ENCODE results near the gene CPT1B.
"Not testable (repeated sequence)": the region's sequence is repeated elsewhere in the genome, so short reads cannot be mapped to it uniquely, and the experiment has no call there.

Gene CPT1B

DNA sequence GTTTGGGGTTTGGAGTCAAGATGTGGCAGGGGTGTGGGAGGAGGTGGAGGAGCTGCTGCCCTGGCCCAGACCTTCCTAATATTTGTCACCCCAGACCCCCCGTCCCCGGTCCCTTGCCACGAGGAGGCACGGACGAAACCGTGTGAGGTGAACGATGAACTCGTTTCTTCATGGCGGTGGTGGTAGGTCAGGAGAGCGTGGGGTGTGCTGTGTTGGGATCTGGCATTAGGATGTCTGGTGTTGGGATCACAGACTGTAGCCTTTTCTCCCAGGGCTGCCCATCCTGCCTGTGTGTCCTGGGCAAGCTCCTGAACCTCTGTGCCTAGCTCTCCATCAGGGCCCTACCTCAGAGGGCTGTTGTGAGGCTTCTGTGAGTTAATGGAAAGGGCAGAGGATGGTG, 30.8 kb upstream of the CPT1B start:
- no peak for DNase-seq

DNA sequence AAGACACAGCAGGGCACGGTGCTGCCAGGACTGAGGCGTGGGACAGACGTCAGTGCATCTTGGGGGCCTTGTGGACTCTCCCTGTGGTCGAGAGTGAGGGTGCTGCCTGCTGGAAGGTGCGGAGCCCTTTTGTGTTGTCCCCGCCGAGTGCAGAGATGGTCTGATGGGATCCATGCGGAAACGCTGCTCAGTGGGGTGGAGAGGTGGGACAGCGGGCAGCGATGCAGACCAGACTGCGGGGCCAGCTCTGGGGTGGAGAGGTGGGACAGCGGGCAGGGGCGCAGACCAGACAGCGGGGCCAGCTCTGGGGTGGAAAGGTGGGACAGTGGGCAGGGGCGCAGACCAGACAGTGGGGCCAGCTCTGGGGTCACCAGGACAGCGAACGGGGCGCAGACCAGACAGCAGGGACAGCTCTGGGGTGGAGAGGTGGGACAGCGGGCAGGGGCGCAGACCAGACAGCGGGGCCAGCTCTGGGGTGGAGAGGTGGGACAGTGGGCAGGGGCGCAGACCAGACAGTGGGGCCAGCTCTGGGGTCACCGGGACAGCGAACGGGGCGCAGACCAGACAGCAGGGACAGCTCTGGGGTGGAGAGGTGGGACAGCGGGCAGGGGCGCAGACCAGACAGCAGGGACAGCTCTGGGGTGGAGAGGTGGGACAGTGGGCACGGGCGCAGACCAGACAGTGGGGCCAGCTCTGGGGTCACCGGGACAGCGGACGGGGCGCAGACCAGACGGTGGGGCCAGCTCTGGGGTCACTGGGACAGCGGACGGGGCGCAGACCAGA, 30.0 kb upstream of the CPT1B start:
- DNase-seq = not testable (repeated sequence)

- DNase-seq = no peak
Measured at GRCh38 chr22:50607659-50608020, 29.4 kb upstream of the CPT1B start.

DNA sequence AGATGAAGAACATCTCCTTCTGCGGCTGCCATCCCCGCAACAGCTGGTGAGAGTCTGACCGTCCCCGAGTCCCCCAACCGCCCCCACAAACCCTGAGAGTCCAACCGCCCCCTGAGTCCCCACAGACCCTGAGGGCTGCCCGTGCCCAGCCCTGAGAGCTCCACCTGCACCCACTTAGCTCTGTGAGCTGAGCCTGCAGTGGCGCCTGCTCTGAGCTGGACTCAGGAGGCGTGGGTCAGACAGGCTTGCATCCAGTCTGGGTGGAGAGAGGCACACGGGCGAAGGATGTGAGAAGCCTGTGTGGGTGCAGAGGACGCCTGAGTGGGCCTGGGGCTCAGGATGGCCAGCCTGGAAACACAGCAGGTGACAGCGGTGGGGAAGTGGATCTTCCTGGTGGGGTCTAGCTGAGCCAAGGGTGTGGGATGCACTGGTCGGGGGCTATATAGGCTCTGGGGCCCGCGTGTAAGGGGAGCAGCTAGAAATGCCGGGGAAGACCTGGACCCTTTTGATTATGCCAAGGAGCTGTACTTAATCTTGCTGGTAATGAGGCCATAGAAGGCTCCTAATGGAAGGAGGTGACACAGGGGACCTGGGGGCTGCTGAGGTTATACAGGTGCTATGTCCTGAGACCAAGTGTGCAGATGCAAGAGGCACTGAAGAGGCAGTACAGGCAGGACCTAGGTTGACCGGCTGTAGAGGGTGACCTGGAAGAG, 28.9 kb upstream of the CPT1B start:
- no peak for DNase-seq

GRCh38 chr22:50606165-50606945, 28.1 kb upstream of the CPT1B start:
- DNase-seq = no peak

DNA sequence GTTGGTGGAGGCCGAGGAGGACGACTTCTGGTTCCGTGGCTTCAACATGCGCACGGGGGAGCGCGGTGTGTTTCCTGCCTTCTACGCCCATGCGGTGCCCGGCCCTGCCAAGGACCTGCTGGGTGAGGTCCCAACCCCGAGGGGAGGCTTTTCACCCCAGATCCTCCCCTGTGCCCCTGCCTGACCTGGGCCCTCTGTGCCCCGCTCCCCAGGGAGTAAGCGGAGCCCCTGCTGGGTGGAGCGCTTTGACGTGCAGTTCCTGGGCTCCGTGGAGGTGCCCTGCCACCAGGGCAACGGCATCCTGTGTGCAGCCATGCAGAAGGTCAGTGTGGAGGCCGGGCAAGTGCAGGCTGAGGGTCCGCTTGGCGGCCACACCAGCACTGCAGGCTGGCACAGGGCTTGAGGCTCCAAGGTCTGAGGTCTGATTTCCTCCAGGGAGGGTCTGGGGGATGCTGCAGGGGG, 27.4 kb upstream of the CPT1B start:
- DNase-seq = no peak

- DNase-seq = no peak
Measured at GRCh38 chr22:50605002-50605612, 26.9 kb upstream of the CPT1B start.

DNA sequence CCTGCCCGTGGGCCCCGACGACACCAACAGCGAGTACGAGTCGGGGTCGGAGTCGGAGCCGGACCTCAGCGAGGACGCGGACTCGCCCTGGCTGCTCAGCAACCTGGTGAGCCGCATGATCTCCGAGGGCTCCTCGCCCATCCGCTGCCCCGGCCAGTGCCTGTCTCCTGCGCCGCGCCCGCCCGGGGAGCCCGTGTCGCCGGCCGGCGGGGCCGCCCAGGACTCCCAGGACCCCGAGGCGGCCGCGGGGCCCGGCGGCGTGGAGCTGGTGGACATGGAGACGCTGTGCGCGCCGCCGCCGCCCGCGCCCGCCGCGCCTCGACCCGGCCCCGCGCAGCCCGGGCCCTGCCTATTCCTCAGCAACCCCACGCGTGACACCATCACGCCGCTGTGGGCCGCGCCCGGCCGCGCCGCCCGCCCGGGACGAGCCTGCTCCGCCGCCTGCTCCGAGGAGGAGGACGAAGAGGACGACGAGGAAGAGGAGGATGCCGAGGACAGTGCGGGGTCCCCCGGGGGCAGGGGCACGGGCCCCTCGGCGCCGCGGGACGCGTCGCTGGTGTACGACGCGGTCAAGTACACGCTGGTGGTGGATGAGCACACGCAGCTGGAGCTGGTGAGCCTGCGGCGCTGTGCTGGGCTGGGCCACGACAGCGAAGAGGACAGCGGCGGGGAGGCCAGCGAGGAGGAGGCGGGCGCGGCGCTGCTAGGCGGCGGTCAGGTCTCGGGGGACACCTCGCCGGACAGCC, 26.2 kb upstream of the CPT1B start:
- no peak for DNase-seq

- DNase-seq = no peak
Measured at GRCh38 chr22:50603511-50604255, 25.5 kb upstream of the CPT1B start.

GRCh38 chr22:50602338-50602700, 24.1 kb upstream of the CPT1B start:
- DNase-seq = no peak

GRCh38 chr22:50601669-50602337, 23.6 kb upstream of the CPT1B start:
- DNase-seq = no peak

DNA sequence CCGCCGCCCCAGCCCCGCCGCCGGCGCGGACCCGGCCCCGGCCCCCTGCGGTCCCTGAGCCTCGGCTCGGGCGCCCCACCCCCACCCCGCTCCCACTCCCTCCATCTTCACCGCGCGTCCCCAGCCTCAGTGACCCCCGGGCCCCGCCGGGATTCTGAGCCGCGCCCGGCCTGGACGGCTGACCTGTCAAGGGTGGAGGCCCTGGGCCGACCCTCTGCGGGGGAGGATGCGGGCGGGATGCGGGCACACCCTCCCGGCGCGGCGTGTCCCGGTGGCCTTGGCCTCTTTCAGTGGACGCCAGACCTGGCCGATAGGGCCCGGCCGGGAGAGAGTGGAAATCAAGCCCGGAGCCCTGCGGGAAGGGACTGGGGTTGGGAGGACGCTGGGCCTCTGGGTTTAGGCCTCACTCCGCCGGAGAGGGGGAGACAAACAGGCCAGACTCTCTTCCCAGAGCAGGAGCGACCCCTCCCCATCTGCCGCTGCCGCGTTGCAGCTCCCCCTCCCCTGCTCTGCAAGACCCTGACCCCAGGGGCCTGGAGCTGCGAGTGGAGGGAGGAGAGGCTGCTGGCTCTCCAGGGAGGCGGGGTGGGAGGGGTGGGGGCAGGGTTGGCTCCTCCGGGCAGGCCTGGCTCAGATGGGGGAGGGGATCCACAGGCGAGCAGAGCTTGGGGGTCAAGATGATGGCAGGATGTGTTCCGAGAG, 22.9 kb upstream of the CPT1B start:
- DNase-seq = no peak

DNA sequence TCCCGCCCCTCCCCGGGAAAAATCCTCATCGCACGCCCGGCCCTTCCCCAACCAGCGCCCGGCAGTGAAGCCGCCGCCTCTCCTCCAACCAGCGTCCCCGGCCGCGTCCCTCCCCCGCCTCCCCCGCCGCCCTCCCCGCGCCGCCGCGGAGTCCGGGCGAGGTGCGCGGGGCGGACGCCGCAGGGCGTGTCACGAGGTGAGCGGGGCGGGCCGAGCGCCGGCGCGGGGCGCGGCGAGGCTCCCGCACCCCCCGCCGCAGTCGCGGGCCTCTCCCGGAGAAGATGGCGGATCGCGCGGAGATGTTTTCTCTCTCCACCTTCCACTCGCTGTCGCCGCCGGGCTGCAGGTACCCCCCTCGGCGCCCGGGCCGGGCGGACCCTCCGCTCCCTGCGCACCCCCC, 22.3 kb upstream of the CPT1B start, which contains the start of gene MAPK8IP2:
MAPK8IP2 (plus strand) TSS at position 256 of the 400 bp plus-strand sequence; CDS start at position 282, 26 bp downstream.
- DNase-seq = no peak

- DNase-seq = peak; percentile 51
Measured at GRCh38 chr22:50599816-50600455, 21.7 kb upstream of the CPT1B start.

DNA sequence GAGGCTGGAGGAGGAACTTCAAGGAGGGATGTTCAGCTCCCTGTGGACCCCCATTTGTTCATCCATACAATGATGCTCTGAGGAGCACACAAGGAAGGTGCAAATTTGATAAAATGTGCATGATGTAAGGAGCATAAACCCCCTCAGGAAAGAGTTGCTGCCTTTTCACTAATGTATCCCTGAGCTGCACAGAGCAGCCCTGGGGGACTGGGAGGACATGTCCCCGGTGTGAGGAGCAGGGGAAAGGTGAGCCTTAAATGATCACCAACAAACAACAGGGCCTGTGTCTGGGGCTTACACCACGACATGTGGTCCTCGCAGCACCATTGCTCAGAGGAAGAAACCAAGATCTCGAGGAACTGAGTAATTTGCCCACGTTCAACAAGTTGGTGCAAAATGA, 18.9 kb upstream of the CPT1B start:
- DNase-seq = no peak

- no peak for DNase-seq
Measured at GRCh38 chr22:50595189-50595588, 17.0 kb upstream of the CPT1B start.

- no peak for DNase-seq
Measured at GRCh38 chr22:50587407-50587806, 9.2 kb upstream of the CPT1B start.

GRCh38 chr22:50586416-50586815, 8.2 kb upstream of the CPT1B start:
- no peak for DNase-seq

DNA sequence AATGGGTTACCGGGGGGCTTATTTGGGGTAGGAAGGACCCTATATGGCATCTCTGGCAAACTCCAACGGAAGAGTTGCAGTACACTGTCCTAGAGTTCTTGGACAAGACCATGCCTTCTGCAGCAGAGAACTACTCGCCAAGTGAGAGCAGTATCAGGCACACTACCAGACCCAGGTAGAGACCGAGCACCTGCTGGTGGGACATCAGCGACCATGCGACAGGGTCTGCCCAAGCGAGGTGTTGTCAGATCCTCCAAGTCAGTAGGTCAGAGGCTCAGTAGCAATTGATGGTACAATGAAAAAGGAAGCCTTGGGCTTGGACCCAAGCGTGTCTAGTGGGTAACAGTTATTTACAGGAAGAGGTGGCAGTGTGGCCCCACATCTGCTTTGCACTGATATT, 7.6 kb upstream of the CPT1B start:
- no peak for DNase-seq

DNA sequence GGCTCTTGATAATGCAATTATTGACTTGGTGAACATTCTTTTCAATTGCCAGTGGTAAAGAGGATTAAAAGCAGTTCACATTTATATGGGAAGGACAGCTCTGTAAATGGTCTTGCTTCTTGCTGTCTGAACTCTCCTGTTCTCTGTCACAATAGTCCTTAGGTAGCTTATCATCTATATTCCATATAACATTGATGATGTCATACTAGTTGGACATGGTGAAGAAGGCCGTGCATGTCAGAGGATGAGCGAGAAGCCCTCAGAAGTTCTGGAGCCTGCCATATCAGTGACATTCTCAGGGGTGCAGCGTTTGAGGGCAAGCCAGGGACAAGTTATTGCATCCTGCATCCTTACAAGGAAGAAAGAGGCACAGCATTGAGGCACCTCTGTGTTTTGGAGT, 7.0 kb upstream of the CPT1B start:
- DNase-seq = no peak

All from central memory CD4-positive, alpha-beta T cell (primary cell).